Measurements from ENCODE around the gene RBL2.

RBL2 gene

DNA sequence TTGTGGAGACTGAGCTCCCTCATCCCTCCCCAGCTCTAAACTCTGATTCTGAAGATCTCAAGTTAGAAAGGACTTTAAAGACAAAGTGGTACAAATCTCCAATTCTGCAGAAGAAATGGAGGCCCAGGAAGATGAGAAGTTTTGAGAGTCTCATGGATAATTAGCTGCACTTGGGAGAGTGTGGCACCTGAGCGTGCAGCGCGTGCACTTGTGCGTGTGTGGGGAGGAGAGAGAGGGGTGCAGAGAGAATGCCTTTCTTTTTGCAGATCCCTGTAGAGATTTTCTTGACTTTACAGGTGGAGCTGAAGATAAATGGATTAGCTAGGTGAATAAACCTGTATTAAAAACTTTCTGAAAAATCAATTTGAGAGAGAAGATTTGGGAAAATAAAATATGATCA is 83.6 kb downstream of the RBL2 start (continued):
- no peak for TF ChIP-seq ZNF561 (tag by site-specific recombination; IDR thresholded peaks at IDR 0.05; ENCODE audit: borderline replicate concordance)
- TF ChIP-seq TSHZ1 (tag by site-specific recombination; IDR thresholded peaks at IDR 0.05; ENCODE audit: borderline replicate concordance), result no peak
- TF ChIP-seq, protein P1, sequence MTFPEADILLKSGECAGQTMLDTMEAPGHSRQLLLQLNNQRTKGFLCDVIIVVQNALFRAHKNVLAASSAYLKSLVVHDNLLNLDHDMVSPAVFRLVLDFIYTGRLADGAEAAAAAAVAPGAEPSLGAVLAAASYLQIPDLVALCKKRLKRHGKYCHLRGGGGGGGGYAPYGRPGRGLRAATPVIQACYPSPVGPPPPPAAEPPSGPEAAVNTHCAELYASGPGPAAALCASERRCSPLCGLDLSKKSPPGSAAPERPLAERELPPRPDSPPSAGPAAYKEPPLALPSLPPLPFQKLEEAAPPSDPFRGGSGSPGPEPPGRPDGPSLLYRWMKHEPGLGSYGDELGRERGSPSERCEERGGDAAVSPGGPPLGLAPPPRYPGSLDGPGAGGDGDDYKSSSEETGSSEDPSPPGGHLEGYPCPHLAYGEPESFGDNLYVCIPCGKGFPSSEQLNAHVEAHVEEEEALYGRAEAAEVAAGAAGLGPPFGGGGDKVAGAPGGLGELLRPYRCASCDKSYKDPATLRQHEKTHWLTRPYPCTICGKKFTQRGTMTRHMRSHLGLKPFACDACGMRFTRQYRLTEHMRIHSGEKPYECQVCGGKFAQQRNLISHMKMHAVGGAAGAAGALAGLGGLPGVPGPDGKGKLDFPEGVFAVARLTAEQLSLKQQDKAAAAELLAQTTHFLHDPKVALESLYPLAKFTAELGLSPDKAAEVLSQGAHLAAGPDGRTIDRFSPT (tag by site-specific recombination; IDR thresholded peaks at IDR 0.05), result no peak
- no peak for TF ChIP-seq ZNF670 (tag by site-specific recombination; IDR thresholded peaks at IDR 0.05; ENCODE audit: low read depth)
- TF ChIP-seq, protein P2, sequence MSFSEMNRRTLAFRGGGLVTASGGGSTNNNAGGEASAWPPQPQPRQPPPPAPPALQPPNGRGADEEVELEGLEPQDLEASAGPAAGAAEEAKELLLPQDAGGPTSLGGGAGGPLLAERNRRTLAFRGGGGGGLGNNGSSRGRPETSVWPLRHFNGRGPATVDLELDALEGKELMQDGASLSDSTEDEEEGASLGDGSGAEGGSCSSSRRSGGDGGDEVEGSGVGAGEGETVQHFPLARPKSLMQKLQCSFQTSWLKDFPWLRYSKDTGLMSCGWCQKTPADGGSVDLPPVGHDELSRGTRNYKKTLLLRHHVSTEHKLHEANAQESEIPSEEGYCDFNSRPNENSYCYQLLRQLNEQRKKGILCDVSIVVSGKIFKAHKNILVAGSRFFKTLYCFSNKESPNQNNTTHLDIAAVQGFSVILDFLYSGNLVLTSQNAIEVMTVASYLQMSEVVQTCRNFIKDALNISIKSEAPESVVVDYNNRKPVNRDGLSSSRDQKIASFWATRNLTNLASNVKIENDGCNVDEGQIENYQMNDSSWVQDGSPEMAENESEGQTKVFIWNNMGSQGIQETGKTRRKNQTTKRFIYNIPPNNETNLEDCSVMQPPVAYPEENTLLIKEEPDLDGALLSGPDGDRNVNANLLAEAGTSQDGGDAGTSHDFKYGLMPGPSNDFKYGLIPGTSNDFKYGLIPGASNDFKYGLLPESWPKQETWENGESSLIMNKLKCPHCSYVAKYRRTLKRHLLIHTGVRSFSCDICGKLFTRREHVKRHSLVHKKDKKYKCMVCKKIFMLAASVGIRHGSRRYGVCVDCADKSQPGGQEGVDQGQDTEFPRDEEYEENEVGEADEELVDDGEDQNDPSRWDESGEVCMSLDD (tag by site-specific recombination; IDR thresholded peaks at IDR 0.05), result no peak
- no peak for TF ChIP-seq ZBTB44 (tag by site-specific recombination; IDR thresholded peaks at IDR 0.05)
- no peak for TF ChIP-seq ZNF596 (tag by site-specific recombination; IDR thresholded peaks at IDR 0.05)
- no peak for TF ChIP-seq ZNF391 (tag by site-specific recombination; IDR thresholded peaks at IDR 0.05; ENCODE audit: borderline replicate concordance, low read depth)
- TF ChIP-seq ZSCAN5A (tag by site-specific recombination; IDR thresholded peaks at IDR 0.05), result no peak

- Histone ChIP-seq H3K27ac (ENCODE audit: extremely low read depth, low read depth, low read length) (no peak overlapping the region), H3K4me1 (ENCODE audit: control insufficient read depth, insufficient read depth, low read length) (no peaks in the 10 kb centered on the region), H3K9me3 (ENCODE audit: control insufficient read depth, insufficient read depth, low read depth, low read length) (no peaks in the 10 kb centered on the region), H3K36me3 (ENCODE audit: control insufficient read depth in 2 of 2, insufficient read depth in 1 of 2, low read length in 2 of 2) (no peaks in the 10 kb centered on the region), H3K4me3 (ENCODE audit: low read depth, low read length) (no peak overlapping the region)
- ChIA-PET CTCF (no interaction called here), POLR2A (no interaction called here)
- TF ChIP-seq ZFHX2 (tag by site-specific recombination; conservative IDR thresholded peaks at IDR 0.05) (no peak), ZNF132 (tag by site-specific recombination; IDR thresholded peaks at IDR 0.05; ENCODE audit: borderline replicate concordance) (no peak), ZNF561 (tag by site-specific recombination; IDR thresholded peaks at IDR 0.05; ENCODE audit: borderline replicate concordance) (no peak), ZNF10 (tag by site-specific recombination; IDR thresholded peaks at IDR 0.05) (no peak), TCF7L2 (IDR thresholded peaks at IDR 0.05; ENCODE audit: borderline replicate concordance, low read depth, low read length) (no peak), ZNF571 (tag by site-specific recombination; IDR thresholded peaks at IDR 0.05) (no peak), ZSCAN5A (tag by site-specific recombination; IDR thresholded peaks at IDR 0.05) (no peak), ZBTB20 (tag by site-specific recombination; IDR thresholded peaks at IDR 0.05) (no peak), SETDB1 (IDR thresholded peaks at IDR 0.05; ENCODE audit: insufficient read length, low read length) (no peak), ZNF394 (tag by site-specific recombination; IDR thresholded peaks at IDR 0.05; ENCODE audit: borderline replicate concordance) (no peak), ZNF776 (tag by site-specific recombination; IDR thresholded peaks at IDR 0.05; ENCODE audit: borderline replicate concordance) (no peak)
- TF ChIP-seq, protein P3, sequence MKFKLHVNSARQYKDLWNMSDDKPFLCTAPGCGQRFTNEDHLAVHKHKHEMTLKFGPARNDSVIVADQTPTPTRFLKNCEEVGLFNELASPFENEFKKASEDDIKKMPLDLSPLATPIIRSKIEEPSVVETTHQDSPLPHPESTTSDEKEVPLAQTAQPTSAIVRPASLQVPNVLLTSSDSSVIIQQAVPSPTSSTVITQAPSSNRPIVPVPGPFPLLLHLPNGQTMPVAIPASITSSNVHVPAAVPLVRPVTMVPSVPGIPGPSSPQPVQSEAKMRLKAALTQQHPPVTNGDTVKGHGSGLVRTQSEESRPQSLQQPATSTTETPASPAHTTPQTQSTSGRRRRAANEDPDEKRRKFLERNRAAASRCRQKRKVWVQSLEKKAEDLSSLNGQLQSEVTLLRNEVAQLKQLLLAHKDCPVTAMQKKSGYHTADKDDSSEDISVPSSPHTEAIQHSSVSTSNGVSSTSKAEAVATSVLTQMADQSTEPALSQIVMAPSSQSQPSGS (tag by site-specific recombination; IDR thresholded peaks at IDR 0.05; ENCODE audit: low read depth), result no peak
Observed at GRCh38 chr16:53518550-53519416, 84.5 kb downstream of the RBL2 start.
